Hepatic stellate cell (primary cell): ENCODE measurements around the gene KRTAP1-1.
"Not testable (repeated sequence)": the region's sequence is repeated elsewhere in the genome, so short reads cannot be mapped to it uniquely, and the experiment has no call there.

Experiments
- DNase-seq: peaks from one replicate; pipeline ENCODE4 v3.0.0; 2011; ENCODE audit warnings: low spot score

The KRTAP1-1 gene

GRCh38 chr17:41040783-41041571, at the start of gene KRTAP1-1:
Gene KRTAP1-1 (minus strand): TSS chr17:41041450. CDS start chr17:41041397, 53 bp downstream.
- peak; percentile 26 for DNase-seq

- not testable (repeated sequence) for DNase-seq
Observed at GRCh38 chr17:41088760-41089352, 47.6 kb upstream of the KRTAP1-1 start.

GRCh38 chr17:41084100-41084856, 43.0 kb upstream of the KRTAP1-1 start, which contains the start of gene KRTAP4-7:
Gene KRTAP4-7 (plus strand): TSS chr17:41084150. CDS start chr17:41084207, 57 bp downstream.
- not testable (repeated sequence) for DNase-seq

- not testable (repeated sequence) for DNase-seq
Observed at GRCh38 chr17:41083427-41083826, 42.2 kb upstream of the KRTAP1-1 start.

- DNase-seq = no peak
Observed at GRCh38 chr17:41082626-41083025, 41.4 kb upstream of the KRTAP1-1 start.

GRCh38 chr17:41076788-41077187, 35.5 kb upstream of the KRTAP1-1 start:
- no peak for DNase-seq

GRCh38 chr17:41073676-41074075, 32.4 kb upstream of the KRTAP1-1 start:
- no peak for DNase-seq

- DNase-seq = no peak
Observed at GRCh38 chr17:41071606-41072360, 30.5 kb upstream of the KRTAP1-1 start.

GRCh38 chr17:41069031-41069430, 27.8 kb upstream of the KRTAP1-1 start:
- no peak for DNase-seq

- DNase-seq = no peak
Observed at GRCh38 chr17:41067281-41067680, 26.0 kb upstream of the KRTAP1-1 start.

- peak; percentile 78 for DNase-seq
Observed at GRCh38 chr17:41065829-41066624, 24.8 kb upstream of the KRTAP1-1 start, which contains the start of gene KRTAP2-4. Gene KRTAP2-4 (minus strand): TSS chr17:41065879. CDS start chr17:41065845, 34 bp downstream.

- DNase-seq = not testable (repeated sequence)
Observed at GRCh38 chr17:41065016-41065689, 23.9 kb upstream of the KRTAP1-1 start.

GRCh38 chr17:41064301-41064700, 23.1 kb upstream of the KRTAP1-1 start:
- no peak for DNase-seq

- no peak for DNase-seq
Observed at GRCh38 chr17:41063449-41063848, 22.2 kb upstream of the KRTAP1-1 start.

- DNase-seq = peak; percentile 87
Observed at GRCh38 chr17:41061964-41062363, 20.7 kb upstream of the KRTAP1-1 start.

- peak; percentile 72 for DNase-seq
Observed at GRCh38 chr17:41060052-41060604, 18.9 kb upstream of the KRTAP1-1 start, which contains the start of gene KRTAP2-3. Gene KRTAP2-3 (minus strand): TSS chr17:41060114. CDS start chr17:41060050, 64 bp downstream.

- peak; percentile 71 for DNase-seq
Observed at GRCh38 chr17:41059276-41060051, 18.2 kb upstream of the KRTAP1-1 start.

GRCh38 chr17:41058741-41059140, 17.5 kb upstream of the KRTAP1-1 start:
- no peak for DNase-seq

GRCh38 chr17:41057547-41057946, 16.3 kb upstream of the KRTAP1-1 start:
- no peak for DNase-seq
